Endothelial cell of umbilical vein (primary cell): Measurements from ENCODE around the gene DNAJB12. TPM values are rescaled to one million over a fixed set of nuclear protein-coding genes. Genes with fewer than 3 reads are reported as not detected.
A peak's percentile ranks its signal among the peaks of the same experiment; 100 is the strongest.

Experiments
- BruUV-seq: library from RNA; stranded (reverse); fragments of 400-500 nt; replicated peaks from 2 replicates; lab custom pipeline; 2021; lab: Mats Ljungman, UMichigan
- CTCF ChIA-PET: fragments of 300-600, 350-600 bp; sonication (Branson Sonifier 250); formaldehyde crosslinking; loops from one replicate; lab custom pipeline; 2021; ENCODE audit warnings: antibody characterized with exemption, inconsistent platforms; lab: Charles Lee
- POLR2A ChIA-PET: fragments of 300-600, 350-600 bp; sonication (Branson Sonifier 250); formaldehyde crosslinking; loops from one replicate; lab custom pipeline; 2021; ENCODE audit warnings: antibody characterized with exemption, inconsistent platforms; lab: Charles Lee
- DNase-seq: peaks from one replicate; pipeline ENCODE4 v3.0.0-alpha.2; 2011; ENCODE audit warnings: low read depth, low spot score
- FAIRE-seq: peaks from 2 replicates; lab custom pipeline; 2011; peaks lifted over from hg19 to GRCh38; lab: Jason Lieb, UNC
- H2AFZ ChIP-seq: 2 replicates; pipeline ENCODE4 v1.6.0; 2012; ENCODE audit warnings: low read depth, low read length, control low read depth, inconsistent platforms
- H3K27ac ChIP-seq: 2 replicates; pipeline ENCODE4 v1.5.1; 2011; ENCODE audit warnings: low read depth, mild to moderate bottlenecking, control low read depth, low read length, moderate library complexity; ENCODE audit not compliant: insufficient read depth
- H3K27me3 ChIP-seq, 2 experiments: 2 replicates each; pipeline versions ENCODE4 v1.6.0 to v1.6.1; 2011; ENCODE audit warnings: low read length in 2 of 2, mixed read lengths in 1 of 2; ENCODE audit not compliant: control insufficient read depth in 2 of 2, insufficient read depth in 2 of 2
- H3K36me3 ChIP-seq, 2 experiments: 2 replicates in 1 of 2; 3 replicates in 1 of 2; pipeline ENCODE4 v1.5.1; 2011; ENCODE audit warnings: low read length in 2 of 2, mild to moderate bottlenecking in 1 of 2, moderate library complexity in 1 of 2; ENCODE audit not compliant: control insufficient read depth in 2 of 2, insufficient read depth in 2 of 2; ENCODE audit errors: extremely low read depth in 1 of 2
- H3K4me1 ChIP-seq: 3 replicates; pipeline ENCODE4 v1.5.1; 2011; ENCODE audit warnings: mild to moderate bottlenecking, low read length; ENCODE audit not compliant: control insufficient read depth, insufficient read depth; ENCODE audit errors: extremely low read depth
- H3K4me2 ChIP-seq: 2 replicates; pipeline ENCODE4 v1.6.1; 2011; ENCODE audit warnings: low read length, control low read depth, mixed read lengths; ENCODE audit not compliant: insufficient read depth
- H3K4me3 ChIP-seq, 3 experiments: fragments of 200-600 bp in 1 of 3; sonication (generic), shearing (Covaris generic) in 1 of 3; replicated peaks in 1 of 3; 2 replicates each; pipeline ENCODE4 v1.5.1; 2011 to 2016; ENCODE audit warnings: control low read depth in 3 of 3, low read length in 3 of 3, mild to moderate bottlenecking in 2 of 3, inconsistent platforms in 1 of 3, low read depth in 1 of 3, moderate library complexity in 1 of 3; ENCODE audit not compliant: insufficient read depth in 1 of 3
- H3K79me2 ChIP-seq: 2 replicates; pipeline ENCODE4 v1.6.0; 2012; ENCODE audit warnings: low read length, inconsistent platforms; ENCODE audit not compliant: control insufficient read depth, insufficient read depth
- H3K9ac ChIP-seq: replicated peaks from 2 replicates; pipeline ENCODE3; 2011; ENCODE audit warnings: low read length, control low read depth; ENCODE audit not compliant: insufficient read depth; ENCODE audit errors: extremely low read depth
- H3K9me1 ChIP-seq: replicated peaks from 3 replicates; pipeline ENCODE4 v1.6.0; 2011; ENCODE audit warnings: mild to moderate bottlenecking, low read length; ENCODE audit not compliant: control insufficient read depth, insufficient read depth; ENCODE audit errors: extremely low read depth
- H3K9me3 ChIP-seq: replicated peaks from 2 replicates; pipeline ENCODE4 v1.5.1; 2012; ENCODE audit warnings: low read length, inconsistent platforms; ENCODE audit not compliant: control insufficient read depth, insufficient read depth
- H4K20me1 ChIP-seq: replicated peaks from 2 replicates; pipeline ENCODE3; 2011; ENCODE audit warnings: mild to moderate bottlenecking, low read length; ENCODE audit not compliant: control insufficient read depth, insufficient read depth; ENCODE audit errors: extremely low read depth
- EZH2 ChIP-seq: IDR thresholded peaks from 2 replicates; pipeline ENCODE4 v1.6.1; 2012; ENCODE audit warnings: borderline replicate concordance, low read depth, mild to moderate bottlenecking, moderate library complexity, low read length, inconsistent platforms; ENCODE audit not compliant: severe bottlenecking
- FOS ChIP-seq: IDR thresholded peaks from 2 replicates; pipeline ENCODE4 v1.6.1; 2011; ENCODE audit warnings: mild to moderate bottlenecking, low read length, moderate library complexity, borderline replicate concordance; ENCODE audit not compliant: insufficient read depth
- GATA2 ChIP-seq: IDR thresholded peaks from 2 replicates; pipeline ENCODE4 v1.7.0; 2011; ENCODE audit warnings: low read depth, mild to moderate bottlenecking, moderate library complexity, mixed read lengths, low read length; ENCODE audit not compliant: insufficient read length, insufficient read depth
- JUN ChIP-seq: IDR thresholded peaks from 2 replicates; pipeline ENCODE4 v1.6.1; 2011; ENCODE audit warnings: borderline replicate concordance, low read depth; ENCODE audit not compliant: insufficient read length, insufficient read depth
- MYC ChIP-seq: IDR thresholded peaks from one replicate; pipeline ENCODE4 v1.6.1; 2011; ENCODE audit warnings: mild to moderate bottlenecking, low read depth, low read length
- POLR2A ChIP-seq: IDR thresholded peaks from 2 replicates; pipeline ENCODE4 v1.6.1; 2012; ENCODE audit warnings: low read depth, mild to moderate bottlenecking, control low read depth, low read length
- POLR2AphosphoS5 ChIP-seq: IDR thresholded peaks from 2 replicates; pipeline ENCODE4 v1.6.1; 2012; ENCODE audit warnings: low read depth, mild to moderate bottlenecking, control low read depth, low read length, moderate library complexity; ENCODE audit not compliant: insufficient read depth
- dilution Hi-C: fragments of 300-500 bp; cut with MboI; formaldehyde crosslinking; loops from one replicate; pipeline ENCODE4 v1.15.0; 2019; ENCODE audit warnings: low sequenced_read_pairs; ENCODE audit not compliant: extremely low pct_ligation_motif_present
- intact Hi-C: fragments of 100-400 bp; cut with micrococcal nuclease; formaldehyde crosslinking; loops from one replicate; pipeline ENCODE4 v1.10.0; 2022
- polyA plus RNA-seq, 4 experiments: library from polyadenylated mRNA; depleted of rRNA in 3 of 4; stranded (reverse) in 3 of 4; unstranded in 1 of 4; fragments of >200 nt; gene quantifications; 2 replicates each; pipeline versions ENCODE4 v1.2.1 to v1.2.3, GENCODE V29; 2011 to 2012; ENCODE audit warnings: missing spikeins in 1 of 4
- total RNA-seq: library from RNA; stranded (reverse); gene quantifications from 2 replicates; pipeline ENCODE4 v1.2.3, GENCODE V29; 2021

DNAJB12 gene
- total and polyA plus RNA-seq, 2 donors (not counting 3 experiments of a cell fraction or from before 2014, with no cell fraction given): 27.2 to 44.2 TPM

DNA sequence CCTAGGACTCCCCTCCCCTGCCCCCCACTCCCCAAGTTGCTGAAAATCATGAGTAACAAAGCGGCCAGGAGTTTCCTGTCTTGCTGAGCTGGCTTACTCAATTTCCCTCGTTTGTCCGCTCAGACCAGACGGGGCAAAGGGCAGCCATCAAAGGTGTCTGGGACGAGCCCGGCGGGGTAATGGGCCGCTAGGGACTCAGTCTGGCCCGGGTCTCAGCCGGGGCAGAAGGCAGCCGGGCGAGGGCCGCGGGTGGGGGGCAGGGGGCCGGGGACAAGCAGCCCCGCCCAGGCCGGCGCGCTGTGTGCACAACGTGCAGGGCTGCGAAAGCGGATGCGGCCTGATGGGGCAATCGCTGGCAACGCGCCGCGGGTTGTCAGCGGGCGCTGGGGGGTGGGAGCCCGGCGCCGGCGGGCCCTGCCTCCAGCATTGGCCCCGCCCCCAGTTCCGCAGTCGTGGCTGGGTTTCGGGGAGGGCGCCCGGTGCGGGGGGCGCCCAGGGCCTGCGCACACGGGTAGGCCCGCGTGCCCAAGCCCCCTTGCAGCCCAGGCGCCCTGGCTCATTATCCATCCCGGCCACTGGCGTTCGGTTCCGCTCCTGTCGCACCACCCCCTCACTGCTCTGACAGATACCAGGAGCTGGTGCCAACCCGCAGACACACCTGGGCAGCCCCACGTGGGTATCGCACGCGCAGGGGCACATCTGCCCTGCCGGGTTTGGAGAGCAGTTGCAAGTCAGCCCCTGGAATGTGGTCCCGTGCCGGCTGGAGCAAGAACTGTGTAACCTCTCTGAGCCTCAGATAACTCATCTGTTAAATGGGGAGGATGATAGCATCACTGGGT is 35.1 kb downstream of the DNAJB12 start:
- Histone ChIP-seq H3K9me1 (no peaks in the 10 kb centered on the region), H3K27ac (peak overlapping the region; percentile 100), H3K27me3 (no peaks in the 10 kb centered on the region), H3K36me3 (no peaks in the 10 kb centered on the region), H3K9ac (peak overlapping the region; percentile 83), H2AFZ (no peak overlapping the region), H3K79me2 (no peaks in the 10 kb centered on the region), H3K4me2 (peak overlapping the region; percentile 68), H3K4me1 (peaks cover 69% of the 10 kb centered on the region), H3K4me3 (no peak overlapping the region), H3K9me3 (no peaks in the 10 kb centered on the region), H4K20me1 (no peaks in the 10 kb centered on the region)
- dilution Hi-C loops: no loop called here
- FAIRE-seq (peak; percentile 98), DNase-seq (peak; percentile 98)
- intact Hi-C loops: loop anchor here (1.0 to 5.0 kb wide), 9 partner anchors 11 to 147 kb away; partner anchors contain the start of genes ANAPC16, ASCC1 and DDIT4
- CTCF ChIA-PET: interaction anchor here (1.0 to 5.4 kb wide), 10 partner anchors 12 to 194 kb away, joined by 3 to 72 read pairs (median 5); partner anchors contain the start of gene DDIT4
- no peak for TF ChIP-seq EZH2
- TF ChIP-seq GATA2: no peak
- no peak for TF ChIP-seq POLR2A
- peak; percentile 61 for TF ChIP-seq MYC
- TF ChIP-seq JUN: peak; percentile 54
- TF ChIP-seq POLR2AphosphoS5: peak; percentile 87
- peak; percentile 87 for TF ChIP-seq FOS
- POLR2A ChIA-PET: interaction anchor here (0.9 to 5.6 kb wide), 4 partner anchors 13 to 44 kb away, joined by 3 to 59 read pairs (median 7); partner anchors contain the start of gene DDIT4
- TSS peak; percentile 72 for BruUV-seq
